SK-N-SH (cell line): ENCODE data around the gene MRPL36. TPM values are rescaled to one million over a fixed set of nuclear protein-coding genes. Genes with fewer than 3 reads are reported as not detected.

ENCODE experiments used
- CTCF ChIA-PET: fragments of 300-600, 350-600 bp; formaldehyde crosslinking; extraction: SDS; loops from one replicate; lab custom pipeline; 2021; lab: Yijun Ruan, JAX
- POLR2A ChIA-PET: fragments of 350-600 bp; sonication (Branson Sonifier 250); formaldehyde crosslinking; extraction: SDS; loops from one replicate; lab custom pipeline; 2020; ENCODE audit warnings: antibody characterized with exemption, inconsistent platforms; lab: Yijun Ruan, JAX
- DNase-seq: peaks from one replicate; pipeline ENCODE4 v3.0.0; 2012
- H2AFZ ChIP-seq: fragments of 200-600 bp; sonication (generic); 2 replicates; pipeline ENCODE4 v1.8.1; 2016; ENCODE audit warnings: antibody characterized with exemption, mild to moderate bottlenecking, low read depth
- H3F3A ChIP-seq: fragments of 200-600 bp; sonication (generic); replicated peaks from 2 replicates; pipeline ENCODE3; 2016; ENCODE audit warnings: antibody characterized with exemption, mild to moderate bottlenecking; ENCODE audit not compliant: insufficient read depth
- H3K27ac ChIP-seq, 2 experiments: fragments of 200-500 bp in 1 of 2; fragments of 200-600 bp in 1 of 2; sonication (Bioruptor generic) in 1 of 2; sonication (generic), shearing (Covaris generic) in 1 of 2; 2 replicates each; pipeline versions ENCODE4 v1.5.1 to v1.6.1; 2014 to 2016; ENCODE audit warnings: low read depth in 2 of 2, inconsistent platforms in 1 of 2, low read length in 1 of 2, mild to moderate bottlenecking in 1 of 2, mixed read lengths in 1 of 2
- H3K27me3 ChIP-seq: fragments of 200-600 bp; sonication (generic), shearing (Covaris generic); 2 replicates; pipeline ENCODE4 v1.6.1; 2016; ENCODE audit warnings: mixed run types; ENCODE audit not compliant: insufficient read depth
- H3K36me3 ChIP-seq, 2 experiments: fragments of 200-500 bp in 1 of 2; fragments of 200-600 bp in 1 of 2; sonication (Bioruptor generic) in 1 of 2; sonication (generic) in 1 of 2; replicated peaks in 1 of 2; 2 replicates each; pipeline versions ENCODE3 to v1.5.1; 2014 to 2016; ENCODE audit warnings: low read length in 1 of 2, mild to moderate bottlenecking in 1 of 2; ENCODE audit not compliant: insufficient read depth in 2 of 2, control insufficient read depth in 1 of 2
- H3K4me1 ChIP-seq, 2 experiments: fragments of 200-500 bp in 1 of 2; fragments of 200-600 bp in 1 of 2; sonication (Bioruptor generic) in 1 of 2; sonication (generic), shearing (Covaris generic) in 1 of 2; 2 replicates each; pipeline versions ENCODE4 v1.5.1 to v1.6.1; 2014 to 2016; ENCODE audit warnings: low read depth in 1 of 2, low read length in 1 of 2, mixed run types in 1 of 2; ENCODE audit not compliant: insufficient read depth in 2 of 2, control insufficient read depth in 1 of 2
- H3K4me2 ChIP-seq: fragments of 200-600 bp; sonication (generic), shearing (Covaris generic); 2 replicates; pipeline ENCODE4 v1.6.1; 2017; ENCODE audit warnings: mixed run types
- H3K4me3 ChIP-seq, 2 experiments: fragments of 200-500 bp in 1 of 2; fragments of 200-600 bp in 1 of 2; sonication (Bioruptor generic) in 1 of 2; sonication (generic), shearing (Covaris generic) in 1 of 2; 2 replicates each; pipeline versions ENCODE4 v1.5.1 to v1.8.1; 2014 to 2016; ENCODE audit warnings: low read depth in 2 of 2, inconsistent platforms in 1 of 2, low read length in 1 of 2, mild to moderate bottlenecking in 1 of 2, mixed read lengths in 1 of 2, moderate library complexity in 1 of 2
- H3K79me2 ChIP-seq: fragments of 200-600 bp; sonication (generic); 2 replicates; pipeline ENCODE4 v1.8.1; 2017; ENCODE audit warnings: mild to moderate bottlenecking; ENCODE audit not compliant: insufficient read depth
- H3K9ac ChIP-seq: fragments of 200-600 bp; sonication (generic); 2 replicates; pipeline ENCODE4 v1.6.1; 2017; ENCODE audit warnings: mixed run types
- H3K9me2 ChIP-seq: fragments of 200-600 bp; sonication (generic); 2 replicates; pipeline ENCODE4 v1.6.1; 2017; ENCODE audit warnings: mixed run types
- H3K9me3 ChIP-seq: fragments of 200-600 bp; sonication (generic); 2 replicates; pipeline ENCODE4 v1.6.1; 2017; ENCODE audit warnings: mixed run types, mild to moderate bottlenecking, moderate library complexity
- H4K20me1 ChIP-seq: fragments of 200-600 bp; sonication (generic); 2 replicates; pipeline ENCODE4 v1.6.1; 2017; ENCODE audit warnings: mild to moderate bottlenecking, mixed run types; ENCODE audit not compliant: insufficient read depth
- CHD2 ChIP-seq: fragments of 150-350 bp; IDR thresholded peaks from 2 replicates; pipeline ENCODE4 v1.6.1; 2018; ENCODE audit warnings: low read length; ENCODE audit not compliant: partially characterized antibody
- EP300 ChIP-seq, 2 experiments: IDR thresholded peaks; 2 replicates each; pipeline versions ENCODE4 v1.4.0 to v1.6.1; 2012; ENCODE audit warnings: borderline replicate concordance in 1 of 2, low read depth in 1 of 2, low read length in 1 of 2
- JUND ChIP-seq: IDR thresholded peaks from 2 replicates; pipeline ENCODE4 v1.4.0; 2012
- MEF2A ChIP-seq: IDR thresholded peaks from 2 replicates; pipeline ENCODE4 v1.4.0; 2012; ENCODE audit warnings: low read depth, borderline replicate concordance
- RAD21 ChIP-seq: IDR thresholded peaks from 2 replicates; pipeline ENCODE4 v1.6.1; 2012; ENCODE audit warnings: mild to moderate bottlenecking, low read length
- SIN3A ChIP-seq: IDR thresholded peaks from 2 replicates; pipeline ENCODE4 v1.6.1; 2012; ENCODE audit warnings: low read depth, mild to moderate bottlenecking, low read length, moderate library complexity, borderline replicate concordance
- TAF1 ChIP-seq: IDR thresholded peaks from 2 replicates; pipeline ENCODE4 v1.6.1; 2012; ENCODE audit warnings: low read depth, mild to moderate bottlenecking, low read length, moderate library complexity, borderline replicate concordance
- ZBTB33 ChIP-seq: IDR thresholded peaks from 2 replicates; pipeline ENCODE4 v1.4.0; 2012; ENCODE audit warnings: low read depth, borderline replicate concordance
- WGBS: methylation state at CpG from one replicate; pipeline ENCODE4 v1.1.6; 2017; ENCODE audit warnings: low lambda C conversion rate; 5-methylcytosine and 5-hydroxymethylcytosine counted together
- polyA plus RNA-seq, 3 experiments: library from polyadenylated mRNA; depleted of rRNA; stranded (reverse); fragments of >200 nt; gene quantifications; 2 replicates each; pipeline ENCODE4 v1.2.3, GENCODE V29; 2012
- TF ChIP-seq, protein P1 (sequence below): IDR thresholded peaks from 2 replicates; pipeline ENCODE4; 2012
- TF ChIP-seq, protein P2 (sequence below): IDR thresholded peaks from 2 replicates; pipeline ENCODE4 v1.6.1; 2012; ENCODE audit warnings: mild to moderate bottlenecking, low read depth, low read length, moderate library complexity

Gene MRPL36
- polyA plus RNA-seq, 1 of the 3 experiments (the other 2 are of a cell fraction), result 78.4 TPM

- no peak for DNase-seq
- WGBS, result 37% methylated on average over 14 of the region's 20 CpGs
- no peak overlapping the region for H2AFZ ChIP-seq
- H3K27ac ChIP-seq, result no peak overlapping the region
- H3K9me2 ChIP-seq, result no peaks in the 10 kb centered on the region
- H3K4me3 ChIP-seq, result no peak overlapping the region
- peaks cover 37% of the 10 kb centered on the region for H3K27me3 ChIP-seq
- ChIA-PET POLR2A (no interaction called here), CTCF (no interaction called here)
- no peak overlapping the region for H3K4me2 ChIP-seq
- no peaks in the 10 kb centered on the region for H3K79me2 ChIP-seq
- no peaks in the 10 kb centered on the region for H3K4me1 ChIP-seq
- H4K20me1 ChIP-seq, result no peaks in the 10 kb centered on the region
- TF ChIP-seq MEF2A (no peak), TAF1 (no peak), CHD2 (no peak), SIN3A (no peak), JUND (no peak), RAD21 (no peak), EP300 (IDR thresholded peaks at IDR 0.05; ENCODE audit: borderline replicate concordance in 1 of 2, low read depth in 1 of 2, low read length in 1 of 2) (no peak), ZBTB33 (no peak)
- TF ChIP-seq, protein P1, sequence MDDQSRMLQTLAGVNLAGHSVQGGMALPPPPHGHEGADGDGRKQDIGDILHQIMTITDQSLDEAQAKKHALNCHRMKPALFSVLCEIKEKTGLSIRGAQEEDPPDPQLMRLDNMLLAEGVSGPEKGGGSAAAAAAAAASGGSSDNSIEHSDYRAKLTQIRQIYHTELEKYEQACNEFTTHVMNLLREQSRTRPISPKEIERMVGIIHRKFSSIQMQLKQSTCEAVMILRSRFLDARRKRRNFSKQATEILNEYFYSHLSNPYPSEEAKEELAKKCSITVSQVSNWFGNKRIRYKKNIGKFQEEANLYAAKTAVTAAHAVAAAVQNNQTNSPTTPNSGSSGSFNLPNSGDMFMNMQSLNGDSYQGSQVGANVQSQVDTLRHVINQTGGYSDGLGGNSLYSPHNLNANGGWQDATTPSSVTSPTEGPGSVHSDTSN, result no peak
- TF ChIP-seq, protein P2, sequence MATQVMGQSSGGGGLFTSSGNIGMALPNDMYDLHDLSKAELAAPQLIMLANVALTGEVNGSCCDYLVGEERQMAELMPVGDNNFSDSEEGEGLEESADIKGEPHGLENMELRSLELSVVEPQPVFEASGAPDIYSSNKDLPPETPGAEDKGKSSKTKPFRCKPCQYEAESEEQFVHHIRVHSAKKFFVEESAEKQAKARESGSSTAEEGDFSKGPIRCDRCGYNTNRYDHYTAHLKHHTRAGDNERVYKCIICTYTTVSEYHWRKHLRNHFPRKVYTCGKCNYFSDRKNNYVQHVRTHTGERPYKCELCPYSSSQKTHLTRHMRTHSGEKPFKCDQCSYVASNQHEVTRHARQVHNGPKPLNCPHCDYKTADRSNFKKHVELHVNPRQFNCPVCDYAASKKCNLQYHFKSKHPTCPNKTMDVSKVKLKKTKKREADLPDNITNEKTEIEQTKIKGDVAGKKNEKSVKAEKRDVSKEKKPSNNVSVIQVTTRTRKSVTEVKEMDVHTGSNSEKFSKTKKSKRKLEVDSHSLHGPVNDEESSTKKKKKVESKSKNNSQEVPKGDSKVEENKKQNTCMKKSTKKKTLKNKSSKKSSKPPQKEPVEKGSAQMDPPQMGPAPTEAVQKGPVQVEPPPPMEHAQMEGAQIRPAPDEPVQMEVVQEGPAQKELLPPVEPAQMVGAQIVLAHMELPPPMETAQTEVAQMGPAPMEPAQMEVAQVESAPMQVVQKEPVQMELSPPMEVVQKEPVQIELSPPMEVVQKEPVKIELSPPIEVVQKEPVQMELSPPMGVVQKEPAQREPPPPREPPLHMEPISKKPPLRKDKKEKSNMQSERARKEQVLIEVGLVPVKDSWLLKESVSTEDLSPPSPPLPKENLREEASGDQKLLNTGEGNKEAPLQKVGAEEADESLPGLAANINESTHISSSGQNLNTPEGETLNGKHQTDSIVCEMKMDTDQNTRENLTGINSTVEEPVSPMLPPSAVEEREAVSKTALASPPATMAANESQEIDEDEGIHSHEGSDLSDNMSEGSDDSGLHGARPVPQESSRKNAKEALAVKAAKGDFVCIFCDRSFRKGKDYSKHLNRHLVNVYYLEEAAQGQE, result no peak
- no peak overlapping the region for H3K9ac ChIP-seq
- no peaks in the 10 kb centered on the region for H3K36me3 ChIP-seq
- peaks cover 6% of the 10 kb centered on the region for H3F3A ChIP-seq
- no peaks in the 10 kb centered on the region for H3K9me3 ChIP-seq
Measured at GRCh38 chr5:1784197-1785050, 15.2 kb downstream of the MRPL36 start.
